Stomach (tissue), 9 donors: ENCODE data around the gene CGGBP1. TPM values are rescaled to one million over a fixed set of nuclear protein-coding genes. Genes with fewer than 3 reads are reported as not detected.

Source experiments
- DNase-seq, 2 donors: peaks; one replicate each; pipeline versions ENCODE4 v3.0.0 to v3.0.0-alpha.2; 2013 to 2019
- H3K27ac ChIP-seq, 5 donors: fragments of 200-600 bp in 4 of 5; sonication (generic) in 4 of 5; one replicate each; pipeline ENCODE4 v1.5.1; 2013 to 2019; ENCODE audit warnings: mild to moderate bottlenecking in 1 of 5, moderate library complexity in 1 of 5
- H3K27me3 ChIP-seq, 3 donors: fragments of 200-600 bp; sonication (generic); one replicate each; pipeline ENCODE4 v1.5.1; 2017 to 2019; ENCODE audit warnings: mixed run types in 1 of 3
- H3K36me3 ChIP-seq, 4 donors: fragments of 200-600 bp; sonication (generic); 1 replicate in 3 of 4; 2 replicates in 1 of 4; pipeline ENCODE4 v1.5.1; 2016 to 2019
- H3K4me1 ChIP-seq, 4 donors: fragments of 200-600 bp; sonication (generic); one replicate each; pipeline ENCODE4 v1.5.1; 2016 to 2019
- H3K4me3 ChIP-seq, 4 donors: fragments of 200-600 bp; sonication (generic) in 3 of 4; one replicate each; pipeline ENCODE4 v1.5.1; 2016 to 2019; ENCODE audit warnings: mild to moderate bottlenecking in 1 of 4
- H3K9me3 ChIP-seq, 4 donors: fragments of 200-600 bp; sonication (generic); one replicate each; pipeline ENCODE4 v1.5.1; 2016 to 2019
- EP300 ChIP-seq: sonication (generic); formaldehyde crosslinking; IDR thresholded peaks from one replicate; pipeline ENCODE4 v1.6.1; 2017; ENCODE audit warnings: antibody characterized with exemption
- POLR2A ChIP-seq, 4 donors: fragments of 450-650 bp; IDR thresholded peaks; one replicate each; pipeline ENCODE4 v1.6.1; 2016; ENCODE audit warnings: antibody characterized with exemption in 4 of 4, control low read depth in 2 of 4, mild to moderate bottlenecking in 1 of 4, moderate library complexity in 1 of 4
- POLR2AphosphoS5 ChIP-seq, 3 donors: sonication (generic); formaldehyde crosslinking; IDR thresholded peaks; one replicate each; pipeline ENCODE4 v1.6.1; 2016; ENCODE audit warnings: antibody characterized with exemption in 3 of 3
- WGBS, 5 donors: extraction: QIAGEN DNeasy Blood & Tissue Kit in 3 of 5; methylation state at CpG; one replicate each; pipeline versions ENCODE4 v1.1.5 to v1.1.7; 2013 to 2018; 5-methylcytosine and 5-hydroxymethylcytosine counted together
- intact Hi-C: fragments of 100-400 bp; cut with DNase I; formaldehyde crosslinking; loops from one replicate; pipeline ENCODE4 v1.15.1; 2023; ENCODE audit warnings: low total_unique reads
- polyA plus RNA-seq, 3 donors: library from polyadenylated mRNA; stranded (reverse); fragments of 200-250 nt; gene quantifications; one replicate each; pipeline ENCODE4 v1.2.3, GENCODE V29; 2013
- total RNA-seq, 5 donors: library from RNA; depleted of rRNA; stranded (reverse); fragments of >200 nt; gene quantifications; one replicate each; pipeline versions ENCODE4 v1.1.0 to v1.2.3, GENCODE V29; 2014 to 2016
- TF ChIP-seq, protein P1 (sequence below), 7 experiments: fragments of 450-650 bp in 4 of 7; fragments of 200-600 bp in 3 of 7; sonication (generic) in 3 of 7; IDR thresholded peaks; one replicate each; pipeline ENCODE4 v1.5.1; 2016 to 2019; ENCODE audit warnings: antibody characterized with exemption in 7 of 7, control low read depth in 2 of 7, mild to moderate bottlenecking in 1 of 7
- donor health status: healthy with polysubstance abuse.
- donor health status: Bipolar disorder and iron deficiency.
- donor health status: healthy.

Gene CGGBP1
- total and polyA plus RNA-seq, 8 donors, result 27.4 to 146 (median 33.8) TPM

DNA sequence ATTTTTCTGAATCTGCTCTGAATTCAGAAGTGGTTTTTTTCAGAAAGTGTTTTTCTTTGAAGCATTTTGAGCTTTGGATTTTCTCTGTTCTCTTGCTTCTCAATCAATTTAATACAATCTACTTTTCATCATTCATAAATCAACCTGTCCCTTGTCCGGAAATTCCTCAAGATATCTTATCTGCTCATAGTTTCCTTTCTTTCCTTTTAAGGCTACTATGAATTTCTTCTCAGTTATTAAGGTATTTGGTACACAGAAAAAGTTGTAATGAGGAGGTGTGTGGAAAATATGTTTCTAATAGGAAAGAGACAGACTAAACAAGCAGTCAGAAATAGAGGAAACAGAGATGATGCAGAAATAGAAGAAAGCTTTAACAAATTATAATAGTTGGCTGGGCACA lies 14.4 kb downstream of the CGGBP1 start:
- WGBS, 5 donors, result 13 to 33% (median 26%) methylated on average over 1 of the region's 1 CpG
- no peaks in the 10 kb centered on the region for H3K4me1 ChIP-seq
- DNase-seq, result no peak
- intact Hi-C loops, result no loop called here
- no peaks in the 10 kb centered on the region for H3K36me3 ChIP-seq
- peaks cover 0 to 3% (median 0%) of the 10 kb centered on the region in 4 donors for H3K9me3 ChIP-seq
- H3K27ac ChIP-seq, result no peak overlapping the region
- no peaks in the 10 kb centered on the region for H3K27me3 ChIP-seq
- TF ChIP-seq, protein P1, sequence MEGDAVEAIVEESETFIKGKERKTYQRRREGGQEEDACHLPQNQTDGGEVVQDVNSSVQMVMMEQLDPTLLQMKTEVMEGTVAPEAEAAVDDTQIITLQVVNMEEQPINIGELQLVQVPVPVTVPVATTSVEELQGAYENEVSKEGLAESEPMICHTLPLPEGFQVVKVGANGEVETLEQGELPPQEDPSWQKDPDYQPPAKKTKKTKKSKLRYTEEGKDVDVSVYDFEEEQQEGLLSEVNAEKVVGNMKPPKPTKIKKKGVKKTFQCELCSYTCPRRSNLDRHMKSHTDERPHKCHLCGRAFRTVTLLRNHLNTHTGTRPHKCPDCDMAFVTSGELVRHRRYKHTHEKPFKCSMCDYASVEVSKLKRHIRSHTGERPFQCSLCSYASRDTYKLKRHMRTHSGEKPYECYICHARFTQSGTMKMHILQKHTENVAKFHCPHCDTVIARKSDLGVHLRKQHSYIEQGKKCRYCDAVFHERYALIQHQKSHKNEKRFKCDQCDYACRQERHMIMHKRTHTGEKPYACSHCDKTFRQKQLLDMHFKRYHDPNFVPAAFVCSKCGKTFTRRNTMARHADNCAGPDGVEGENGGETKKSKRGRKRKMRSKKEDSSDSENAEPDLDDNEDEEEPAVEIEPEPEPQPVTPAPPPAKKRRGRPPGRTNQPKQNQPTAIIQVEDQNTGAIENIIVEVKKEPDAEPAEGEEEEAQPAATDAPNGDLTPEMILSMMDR (IDR thresholded peaks at IDR 0.05), result no peak
- TF ChIP-seq POLR2A (IDR thresholded peaks at IDR 0.05) (no peak), EP300 (no peak), POLR2AphosphoS5 (IDR thresholded peaks at IDR 0.05) (no peak)
- H3K4me3 ChIP-seq, result no peak overlapping the region

DNA sequence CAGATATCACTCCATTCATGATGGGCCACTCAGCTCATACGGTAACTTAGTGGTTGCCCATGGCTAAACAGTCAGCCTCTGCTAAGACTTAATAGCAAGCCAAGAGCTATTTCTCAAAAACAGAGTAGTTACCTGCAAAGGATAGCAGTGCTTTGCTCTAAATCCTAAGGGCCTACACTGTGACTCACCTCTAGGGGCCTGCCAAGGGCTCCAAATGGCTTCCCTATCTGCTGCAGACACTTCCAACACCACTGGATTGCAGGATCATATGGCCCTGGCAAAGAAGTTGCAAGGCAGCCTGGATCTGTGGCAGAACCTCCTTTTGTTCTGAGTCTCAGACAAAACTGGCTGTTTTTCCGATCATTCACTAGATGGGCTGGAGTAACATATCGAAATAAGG lies 17.8 kb downstream of the CGGBP1 start:
- Histone ChIP-seq H3K4me1 (no peaks in the 10 kb centered on the region), H3K4me3 (no peak overlapping the region), H3K9me3 (peaks cover 0 to 3% (median 0%) of the 10 kb centered on the region in 4 donors), H3K36me3 (no peaks in the 10 kb centered on the region), H3K27me3 (no peaks in the 10 kb centered on the region), H3K27ac (no peak overlapping the region)
- TF ChIP-seq POLR2A (IDR thresholded peaks at IDR 0.05) (no peak), POLR2AphosphoS5 (IDR thresholded peaks at IDR 0.05) (no peak), EP300 (no peak)
- TF ChIP-seq, protein P1 (IDR thresholded peaks at IDR 0.05), result no peak
- 96 to 99% (median 97%) methylated on average over 3 of the region's 3 CpGs for WGBS, 5 donors
- intact Hi-C loops, result no loop called here
- DNase-seq, result no peak

DNA sequence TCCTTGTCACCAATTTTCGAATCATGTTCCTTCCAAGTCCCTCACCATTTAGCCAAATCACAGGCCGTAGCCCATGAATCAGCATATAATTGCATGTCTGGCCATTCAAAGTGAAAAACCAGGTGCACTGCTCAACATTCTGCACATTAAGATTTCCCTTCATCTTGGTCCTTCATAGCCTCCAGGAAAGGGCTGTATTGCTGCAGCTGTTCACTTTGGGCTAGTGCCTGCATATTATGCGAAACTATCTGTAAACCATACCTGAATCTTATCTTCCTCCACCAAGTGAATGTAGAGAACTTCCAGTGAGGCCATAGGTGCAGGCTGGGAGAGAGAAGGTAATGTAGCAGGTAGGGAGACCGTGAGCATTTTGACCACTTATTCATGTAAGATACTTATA lies 18.3 kb downstream of the CGGBP1 start:
- no peak overlapping the region for H3K4me3 ChIP-seq
- intact Hi-C loops, result no loop called here
- peaks cover 0 to 3% (median 0%) of the 10 kb centered on the region in 4 donors for H3K9me3 ChIP-seq
- no peak for DNase-seq
- H3K27me3 ChIP-seq, result no peaks in the 10 kb centered on the region
- 84 to 93% (median 90%) methylated on average over 4 of the region's 4 CpGs for WGBS, 5 donors
- no peaks in the 10 kb centered on the region for H3K4me1 ChIP-seq
- no peak overlapping the region for H3K27ac ChIP-seq
- no peak for TF ChIP-seq EP300
- TF ChIP-seq POLR2AphosphoS5 (IDR thresholded peaks at IDR 0.05), result no peak
- TF ChIP-seq POLR2A (IDR thresholded peaks at IDR 0.05), result no peak
- TF ChIP-seq, protein P1 (IDR thresholded peaks at IDR 0.05), result no peak
- no peaks in the 10 kb centered on the region for H3K36me3 ChIP-seq

DNA sequence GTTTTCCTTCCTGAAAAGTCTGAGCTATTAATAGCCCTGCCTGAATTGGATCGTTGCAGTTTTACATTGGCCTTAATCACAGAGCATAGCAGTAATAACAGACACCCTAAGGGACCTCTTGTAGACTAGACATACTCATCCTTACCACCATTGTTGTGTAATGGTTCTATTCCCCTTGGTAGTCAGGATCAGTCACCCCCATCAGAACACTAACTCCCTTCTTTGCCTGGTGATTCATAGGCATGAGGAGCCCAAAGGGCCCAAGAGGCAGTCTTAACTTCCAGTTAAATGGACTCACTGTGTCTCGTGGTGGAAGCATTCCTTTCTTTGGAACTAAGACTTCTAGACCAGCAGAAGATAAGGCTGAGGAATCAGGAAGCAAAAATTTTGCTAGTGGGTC lies 20.2 kb downstream of the CGGBP1 start:
- 25 to 49% (median 33%) methylated on average over 2 of the region's 2 CpGs for WGBS, 5 donors
- Histone ChIP-seq H3K4me3 (no peak overlapping the region), H3K4me1 (peaks cover 0 to 9% (median 2%) of the 10 kb centered on the region in 4 donors), H3K9me3 (peaks cover 0 to 3% (median 0%) of the 10 kb centered on the region in 4 donors), H3K36me3 (no peaks in the 10 kb centered on the region), H3K27ac (no peak overlapping the region), H3K27me3 (no peaks in the 10 kb centered on the region)
- no peak for DNase-seq
- no peak for TF ChIP-seq POLR2AphosphoS5 (IDR thresholded peaks at IDR 0.05)
- TF ChIP-seq POLR2A (IDR thresholded peaks at IDR 0.05), result no peak
- TF ChIP-seq, protein P1 (IDR thresholded peaks at IDR 0.05), result no peak
- no peak for TF ChIP-seq EP300
- intact Hi-C loops, result no loop called here
